ENCODE results near the gene PDIA3. TPM values are rescaled to one million over a fixed set of nuclear protein-coding genes. Genes with fewer than 3 reads are reported as not detected.

PDIA3 gene
- total RNA-seq, 2 donors from 2014 or later: 80.7 to 89.3 TPM

DNA sequence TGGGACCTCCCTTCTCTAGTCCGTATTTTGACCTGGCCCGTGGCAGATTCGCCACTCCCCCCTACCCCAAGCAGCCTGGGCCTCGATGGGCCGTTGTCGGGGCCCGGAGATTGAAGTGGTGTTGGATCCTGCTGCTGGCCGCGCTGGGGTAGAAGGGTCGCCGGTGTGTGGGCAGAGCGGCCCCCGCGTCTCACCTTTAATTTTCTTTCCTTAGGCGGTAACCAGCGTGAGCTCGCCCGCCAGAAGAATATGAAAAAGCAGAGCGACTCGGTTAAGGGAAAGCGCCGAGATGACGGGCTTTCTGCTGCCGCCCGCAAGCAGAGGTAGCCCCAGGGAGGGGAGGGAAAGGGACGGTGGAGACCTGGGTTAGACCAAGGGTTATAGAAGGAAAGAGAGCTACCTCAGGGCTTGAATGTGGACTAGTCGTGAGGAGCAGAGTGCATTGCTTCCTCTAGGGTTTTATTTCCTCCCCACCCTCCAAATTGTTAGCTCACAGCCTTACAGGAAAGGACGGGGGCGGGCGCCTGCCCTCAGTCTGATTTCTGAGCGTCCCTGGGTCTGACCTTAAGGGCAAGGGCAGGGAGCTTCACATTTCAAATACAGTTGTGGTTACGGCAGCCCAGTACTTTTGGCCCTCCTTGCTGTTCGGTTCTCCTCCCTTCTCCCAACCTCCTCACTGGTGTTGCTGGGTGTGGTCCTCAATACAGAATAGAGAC, 46.7 kb downstream of the PDIA3 start:
- peak; percentile 30 to 46 (median 38) for DNase-seq

GRCh38 chr15:43793647-43794046, 47.4 kb downstream of the PDIA3 start:
- H3K4me1 ChIP-seq: peaks cover 63% of the 10 kb centered on the region
- no peak overlapping the region for H3K4me3 ChIP-seq
- DNase-seq (peak in 1 of 4 donors; percentile 22), ATAC-seq (no peak)
- H3K36me3 ChIP-seq (replicated peaks in 1 of 2; ENCODE audit: insufficient read depth in 1 of 2, low read depth in 2 of 2): peaks cover 3 to 7% of the 10 kb centered on the region in 2 donors
- intact Hi-C loops (cut with DNase I): no loop called here
- TF ChIP-seq, protein P1, sequence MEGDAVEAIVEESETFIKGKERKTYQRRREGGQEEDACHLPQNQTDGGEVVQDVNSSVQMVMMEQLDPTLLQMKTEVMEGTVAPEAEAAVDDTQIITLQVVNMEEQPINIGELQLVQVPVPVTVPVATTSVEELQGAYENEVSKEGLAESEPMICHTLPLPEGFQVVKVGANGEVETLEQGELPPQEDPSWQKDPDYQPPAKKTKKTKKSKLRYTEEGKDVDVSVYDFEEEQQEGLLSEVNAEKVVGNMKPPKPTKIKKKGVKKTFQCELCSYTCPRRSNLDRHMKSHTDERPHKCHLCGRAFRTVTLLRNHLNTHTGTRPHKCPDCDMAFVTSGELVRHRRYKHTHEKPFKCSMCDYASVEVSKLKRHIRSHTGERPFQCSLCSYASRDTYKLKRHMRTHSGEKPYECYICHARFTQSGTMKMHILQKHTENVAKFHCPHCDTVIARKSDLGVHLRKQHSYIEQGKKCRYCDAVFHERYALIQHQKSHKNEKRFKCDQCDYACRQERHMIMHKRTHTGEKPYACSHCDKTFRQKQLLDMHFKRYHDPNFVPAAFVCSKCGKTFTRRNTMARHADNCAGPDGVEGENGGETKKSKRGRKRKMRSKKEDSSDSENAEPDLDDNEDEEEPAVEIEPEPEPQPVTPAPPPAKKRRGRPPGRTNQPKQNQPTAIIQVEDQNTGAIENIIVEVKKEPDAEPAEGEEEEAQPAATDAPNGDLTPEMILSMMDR (IDR thresholded peaks at IDR 0.05): no peak
- no peaks in the 10 kb centered on the region for H3K27me3 ChIP-seq
- H3K27ac ChIP-seq: peak overlapping the region; percentile 95 to 99 (median 98)
- 50 to 55% methylated on average over 10 of the region's 10 CpGs for WGBS, 2 donors
- H3K9me3 ChIP-seq: no peaks in the 10 kb centered on the region

More for the DNA sequence above, 46.7 kb downstream of the PDIA3 start:
- peak in 1 of 3 donors; percentile 15 for TF ChIP-seq POLR2A (IDR thresholded peaks at IDR 0.05)
- TF ChIP-seq, protein P1 (IDR thresholded peaks at IDR 0.05): peak in 3 of 7 experiments; percentile 2 to 18 (median 11)
- intact Hi-C loops (cut with DNase I): no loop called here
- 0 to 1% methylated on average over 24 to 33 of the region's 33 CpGs for WGBS, 2 donors
- Histone ChIP-seq H3K4me3 (peak overlapping the region; percentile 52 to 91), H3K4me1 (peaks cover 62% of the 10 kb centered on the region), H3K27me3 (no peaks in the 10 kb centered on the region), H3K9me3 (no peaks in the 10 kb centered on the region), H3K27ac (peak overlapping the region; percentile 95 to 99 (median 98)), H3K36me3 (replicated peaks in 1 of 2; ENCODE audit: insufficient read depth in 1 of 2, low read depth in 2 of 2) (peaks cover 3 to 7% of the 10 kb centered on the region in 2 donors)
- ATAC-seq: peak; percentile 1

DNA sequence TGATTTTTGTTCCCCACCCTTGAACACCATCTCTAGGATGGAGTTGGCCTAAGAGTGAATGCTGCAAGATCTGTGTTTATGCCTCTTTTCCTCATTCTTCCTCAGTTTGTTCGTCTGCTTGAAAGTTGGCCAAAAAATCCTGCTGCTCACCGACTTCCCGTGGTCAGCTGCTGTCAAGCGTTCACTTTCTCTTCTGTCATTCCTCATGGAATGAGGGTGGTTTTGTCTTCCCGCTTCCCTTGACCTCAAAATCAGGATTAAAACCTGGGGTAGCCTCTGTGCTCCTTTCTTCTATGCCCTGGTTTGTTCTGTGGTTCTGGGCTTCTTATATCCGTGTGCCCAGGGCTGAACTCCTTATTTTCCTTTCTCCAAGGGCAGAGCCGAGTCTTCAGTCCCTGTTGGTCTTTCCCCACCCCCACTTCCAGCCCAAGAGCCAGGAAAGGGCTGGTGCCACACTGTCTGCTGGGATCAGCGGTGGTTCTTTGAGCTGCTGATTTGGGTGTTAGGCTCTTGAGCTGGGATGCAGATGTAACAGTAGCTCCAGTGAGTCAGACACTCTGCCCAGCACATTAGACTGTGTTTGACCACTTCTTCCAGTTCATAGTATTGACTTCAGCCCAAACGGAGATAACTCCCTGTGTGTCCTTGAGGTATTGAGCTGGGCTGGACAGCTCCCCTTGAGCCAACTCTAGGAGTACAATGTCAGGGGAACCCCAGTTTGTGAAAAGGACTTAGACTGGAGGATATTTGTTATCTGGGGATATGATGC, 48.2 kb downstream of the PDIA3 start:
- Histone ChIP-seq H3K4me3 (no peak overlapping the region), H3K4me1 (peaks cover 67% of the 10 kb centered on the region), H3K27ac (peak overlapping the region; percentile 47 to 99 (median 97)), H3K36me3 (replicated peaks in 1 of 2; ENCODE audit: insufficient read depth in 1 of 2, low read depth in 2 of 2) (peaks cover 3 to 7% of the 10 kb centered on the region in 2 donors), H3K9me3 (no peaks in the 10 kb centered on the region), H3K27me3 (no peaks in the 10 kb centered on the region)
- DNase-seq (peak in 3 of 4 donors; percentile 19 to 32 (median 26)), ATAC-seq (no peak)
- TF ChIP-seq POLR2A (IDR thresholded peaks at IDR 0.05): peak in 1 of 3 donors; percentile 48
- TF ChIP-seq, protein P1 (IDR thresholded peaks at IDR 0.05): no peak
- 42 to 55% methylated on average over 9 of the region's 9 CpGs for WGBS, 2 donors
- intact Hi-C loops (cut with DNase I): no loop called here

GRCh38 chr15:43795197-43795596, 49.0 kb downstream of the PDIA3 start:
- Histone ChIP-seq H3K27ac (peak overlapping the region; percentile 47 to 99 (median 97)), H3K9me3 (no peaks in the 10 kb centered on the region), H3K4me1 (peaks cover 72% of the 10 kb centered on the region), H3K4me3 (no peak overlapping the region), H3K36me3 (replicated peaks in 1 of 2; ENCODE audit: insufficient read depth in 1 of 2, low read depth in 2 of 2) (peaks cover 3 to 7% of the 10 kb centered on the region in 2 donors), H3K27me3 (no peaks in the 10 kb centered on the region)
- WGBS, 2 donors: 80 to 92% methylated on average over 2 of the region's 2 CpGs
- DNase-seq: no peak
- intact Hi-C loops (cut with DNase I): no loop called here
- TF ChIP-seq, protein P1 (IDR thresholded peaks at IDR 0.05): no peak
- no peak for TF ChIP-seq POLR2A (IDR thresholded peaks at IDR 0.05)
- no peak for ATAC-seq
